Chondrocyte (in vitro differentiated cells): ENCODE data around the gene ALOX12. TPM values are rescaled to one million over a fixed set of nuclear protein-coding genes. Genes with fewer than 3 reads are reported as not detected.

Experiments
- DNase-seq: peaks from one replicate; pipeline ENCODE4 v3.0.0; 2021; ENCODE audit warnings: mixed read lengths, low spot score
- H3K27ac Mint-ChIP-seq: one replicate; pipeline ENCODE4 v1.8.0; 2021; ENCODE audit warnings: mild to moderate bottlenecking, moderate library complexity, mixed read lengths; ENCODE audit not compliant: unreplicated experiment
- H3K27me3 Mint-ChIP-seq: 2 replicates; pipeline ENCODE4 v1.8.0; 2021; ENCODE audit warnings: low read depth, mixed read lengths
- H3K36me3 Mint-ChIP-seq: 2 replicates; pipeline ENCODE4 v1.8.0; 2021; ENCODE audit warnings: low read depth, mixed read lengths
- H3K4me1 Mint-ChIP-seq: 2 replicates; pipeline ENCODE4 v1.8.0; 2021; ENCODE audit warnings: low read depth, mild to moderate bottlenecking, mixed read lengths
- H3K4me3 Mint-ChIP-seq: one replicate; pipeline ENCODE4 v1.8.0; 2021; ENCODE audit warnings: mild to moderate bottlenecking, moderate library complexity, mixed read lengths; ENCODE audit not compliant: unreplicated experiment
- H3K9me3 Mint-ChIP-seq: 2 replicates; pipeline ENCODE4 v1.8.0; 2021; ENCODE audit warnings: low read depth, mixed read lengths
- CTCF ChIP-seq: fragments of 200-600 bp; sonication (generic); IDR thresholded peaks from 2 replicates; pipeline ENCODE4 v1.5.0; 2021; ENCODE audit warnings: antibody characterized with exemption, mild to moderate bottlenecking, moderate library complexity
- total RNA-seq: library from RNA; stranded (reverse); gene quantifications from 3 replicates; pipeline ENCODE4 v1.2.1, GENCODE V29; 2021

ALOX12 gene
- total RNA-seq, 1 donor from 2014 or later = not detected

GRCh38 chr17:6996256-6997011 lies 585 bp downstream of the ALOX12 start:
- no peak for TF ChIP-seq CTCF
- Mint-ChIP-seq H3K4me3 (no peak overlapping the region), H3K27me3 (no peaks in the 10 kb centered on the region), H3K4me1 (peaks cover 5% of the 10 kb centered on the region), H3K27ac (no peak overlapping the region), H3K9me3 (no peaks in the 10 kb centered on the region), H3K36me3 (peaks cover 24% of the 10 kb centered on the region)
- no peak for DNase-seq

- Mint-ChIP-seq H3K36me3 (peaks cover 29% of the 10 kb centered on the region), H3K27me3 (no peaks in the 10 kb centered on the region), H3K9me3 (no peaks in the 10 kb centered on the region), H3K4me1 (peaks cover 5% of the 10 kb centered on the region), H3K4me3 (no peak overlapping the region), H3K27ac (no peak overlapping the region)
- DNase-seq = no peak
- no peak for TF ChIP-seq CTCF
Measured at GRCh38 chr17:6997171-6997570, 1.3 kb downstream of the ALOX12 start.

- Mint-ChIP-seq H3K4me1 (peaks cover 5% of the 10 kb centered on the region), H3K4me3 (no peak overlapping the region), H3K36me3 (peaks cover 32% of the 10 kb centered on the region), H3K27ac (no peak overlapping the region), H3K27me3 (no peaks in the 10 kb centered on the region), H3K9me3 (no peaks in the 10 kb centered on the region)
- no peak for TF ChIP-seq CTCF
- no peak for DNase-seq
Measured at GRCh38 chr17:6998855-6999508, 3.1 kb downstream of the ALOX12 start.

GRCh38 chr17:7001318-7001961 lies 5.6 kb downstream of the ALOX12 start:
- Mint-ChIP-seq H3K36me3 (peaks cover 32% of the 10 kb centered on the region), H3K27me3 (no peaks in the 10 kb centered on the region), H3K9me3 (no peaks in the 10 kb centered on the region), H3K4me1 (no peaks in the 10 kb centered on the region), H3K4me3 (no peak overlapping the region), H3K27ac (no peak overlapping the region)
- DNase-seq = no peak
- TF ChIP-seq CTCF = peak; percentile 75

GRCh38 chr17:7002288-7003047 lies 6.6 kb downstream of the ALOX12 start:
- no peaks in the 10 kb centered on the region for H3K27me3 Mint-ChIP-seq
- H3K4me1 Mint-ChIP-seq = no peaks in the 10 kb centered on the region
- H3K4me3 Mint-ChIP-seq = no peak overlapping the region
- no peak for TF ChIP-seq CTCF
- no peaks in the 10 kb centered on the region for H3K9me3 Mint-ChIP-seq
- no peak overlapping the region for H3K27ac Mint-ChIP-seq
- DNase-seq = no peak
- H3K36me3 Mint-ChIP-seq = peaks cover 27% of the 10 kb centered on the region
